Neural cell (in vitro differentiated cells): Measurements from ENCODE around the gene CBFA2T3.

ENCODE experiments used
- EP300 ChIP-seq: fragments of 450-650 bp; conservative IDR thresholded peaks from 2 replicates; pipeline ENCODE4 v1.6.1; 2014; ENCODE audit warnings: antibody characterized with exemption, mild to moderate bottlenecking, moderate library complexity; ENCODE audit not compliant: poor library complexity, severe bottlenecking
- EZH2 ChIP-seq: fragments of 200-600, 300-800 bp; shearing (Covaris generic), sonication (generic); IDR thresholded peaks from 2 replicates; pipeline ENCODE4 v1.6.1; 2014; ENCODE audit warnings: antibody characterized with exemption, low read length, borderline replicate concordance, mild to moderate bottlenecking; ENCODE audit not compliant: insufficient read depth, poor library complexity, severe bottlenecking
- POLR2AphosphoS5 ChIP-seq: IDR thresholded peaks from 2 replicates; pipeline ENCODE4 v1.6.1; 2012
- SMC3 ChIP-seq: fragments of 450-650 bp; conservative IDR thresholded peaks from 2 replicates; pipeline ENCODE4 v1.6.1; 2014; ENCODE audit warnings: antibody characterized with exemption, mild to moderate bottlenecking, moderate library complexity; ENCODE audit not compliant: poor library complexity
- TAF1 ChIP-seq: IDR thresholded peaks from 2 replicates; pipeline ENCODE4 v1.6.1; 2012; ENCODE audit warnings: low read depth
- TF ChIP-seq, protein P1 (sequence below): fragments of 450-650 bp; IDR thresholded peaks from 2 replicates; pipeline ENCODE4 v1.5.1; 2014; ENCODE audit warnings: antibody characterized with exemption, mild to moderate bottlenecking, moderate library complexity; ENCODE audit not compliant: poor library complexity, severe bottlenecking
- TF ChIP-seq, protein P2 (sequence below): IDR thresholded peaks from 2 replicates; pipeline ENCODE4 v1.6.1; 2012; ENCODE audit warnings: borderline replicate concordance

DNA sequence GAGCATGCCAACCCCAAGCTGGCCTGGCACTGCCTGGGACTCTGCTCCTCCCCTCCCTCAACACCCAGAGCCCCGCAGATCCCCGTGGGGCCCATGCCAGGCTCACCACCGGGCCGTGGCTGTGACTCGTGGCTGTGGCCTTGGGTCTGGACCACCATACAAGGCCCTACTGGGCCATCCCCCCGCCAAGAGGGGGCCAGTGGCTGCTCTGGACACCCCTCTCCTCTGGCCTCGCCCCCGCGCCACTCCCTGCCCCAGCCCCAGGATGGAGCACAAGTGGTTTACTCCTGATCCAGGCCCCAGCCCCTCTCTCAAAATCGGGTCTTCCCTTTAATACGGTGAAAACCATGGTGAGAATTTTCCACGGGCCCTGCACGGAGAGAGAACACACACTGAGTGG, 113.6 kb downstream of the CBFA2T3 start:
- TF ChIP-seq, protein P1, sequence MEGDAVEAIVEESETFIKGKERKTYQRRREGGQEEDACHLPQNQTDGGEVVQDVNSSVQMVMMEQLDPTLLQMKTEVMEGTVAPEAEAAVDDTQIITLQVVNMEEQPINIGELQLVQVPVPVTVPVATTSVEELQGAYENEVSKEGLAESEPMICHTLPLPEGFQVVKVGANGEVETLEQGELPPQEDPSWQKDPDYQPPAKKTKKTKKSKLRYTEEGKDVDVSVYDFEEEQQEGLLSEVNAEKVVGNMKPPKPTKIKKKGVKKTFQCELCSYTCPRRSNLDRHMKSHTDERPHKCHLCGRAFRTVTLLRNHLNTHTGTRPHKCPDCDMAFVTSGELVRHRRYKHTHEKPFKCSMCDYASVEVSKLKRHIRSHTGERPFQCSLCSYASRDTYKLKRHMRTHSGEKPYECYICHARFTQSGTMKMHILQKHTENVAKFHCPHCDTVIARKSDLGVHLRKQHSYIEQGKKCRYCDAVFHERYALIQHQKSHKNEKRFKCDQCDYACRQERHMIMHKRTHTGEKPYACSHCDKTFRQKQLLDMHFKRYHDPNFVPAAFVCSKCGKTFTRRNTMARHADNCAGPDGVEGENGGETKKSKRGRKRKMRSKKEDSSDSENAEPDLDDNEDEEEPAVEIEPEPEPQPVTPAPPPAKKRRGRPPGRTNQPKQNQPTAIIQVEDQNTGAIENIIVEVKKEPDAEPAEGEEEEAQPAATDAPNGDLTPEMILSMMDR, result no peak
- TF ChIP-seq POLR2AphosphoS5 (no peak), EZH2 (no peak), TAF1 (no peak), EP300 (no peak), SMC3 (no peak)
- TF ChIP-seq, protein P2, sequence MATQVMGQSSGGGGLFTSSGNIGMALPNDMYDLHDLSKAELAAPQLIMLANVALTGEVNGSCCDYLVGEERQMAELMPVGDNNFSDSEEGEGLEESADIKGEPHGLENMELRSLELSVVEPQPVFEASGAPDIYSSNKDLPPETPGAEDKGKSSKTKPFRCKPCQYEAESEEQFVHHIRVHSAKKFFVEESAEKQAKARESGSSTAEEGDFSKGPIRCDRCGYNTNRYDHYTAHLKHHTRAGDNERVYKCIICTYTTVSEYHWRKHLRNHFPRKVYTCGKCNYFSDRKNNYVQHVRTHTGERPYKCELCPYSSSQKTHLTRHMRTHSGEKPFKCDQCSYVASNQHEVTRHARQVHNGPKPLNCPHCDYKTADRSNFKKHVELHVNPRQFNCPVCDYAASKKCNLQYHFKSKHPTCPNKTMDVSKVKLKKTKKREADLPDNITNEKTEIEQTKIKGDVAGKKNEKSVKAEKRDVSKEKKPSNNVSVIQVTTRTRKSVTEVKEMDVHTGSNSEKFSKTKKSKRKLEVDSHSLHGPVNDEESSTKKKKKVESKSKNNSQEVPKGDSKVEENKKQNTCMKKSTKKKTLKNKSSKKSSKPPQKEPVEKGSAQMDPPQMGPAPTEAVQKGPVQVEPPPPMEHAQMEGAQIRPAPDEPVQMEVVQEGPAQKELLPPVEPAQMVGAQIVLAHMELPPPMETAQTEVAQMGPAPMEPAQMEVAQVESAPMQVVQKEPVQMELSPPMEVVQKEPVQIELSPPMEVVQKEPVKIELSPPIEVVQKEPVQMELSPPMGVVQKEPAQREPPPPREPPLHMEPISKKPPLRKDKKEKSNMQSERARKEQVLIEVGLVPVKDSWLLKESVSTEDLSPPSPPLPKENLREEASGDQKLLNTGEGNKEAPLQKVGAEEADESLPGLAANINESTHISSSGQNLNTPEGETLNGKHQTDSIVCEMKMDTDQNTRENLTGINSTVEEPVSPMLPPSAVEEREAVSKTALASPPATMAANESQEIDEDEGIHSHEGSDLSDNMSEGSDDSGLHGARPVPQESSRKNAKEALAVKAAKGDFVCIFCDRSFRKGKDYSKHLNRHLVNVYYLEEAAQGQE, result no peak
